Measurements from ENCODE around the gene MORN4.

DNA sequence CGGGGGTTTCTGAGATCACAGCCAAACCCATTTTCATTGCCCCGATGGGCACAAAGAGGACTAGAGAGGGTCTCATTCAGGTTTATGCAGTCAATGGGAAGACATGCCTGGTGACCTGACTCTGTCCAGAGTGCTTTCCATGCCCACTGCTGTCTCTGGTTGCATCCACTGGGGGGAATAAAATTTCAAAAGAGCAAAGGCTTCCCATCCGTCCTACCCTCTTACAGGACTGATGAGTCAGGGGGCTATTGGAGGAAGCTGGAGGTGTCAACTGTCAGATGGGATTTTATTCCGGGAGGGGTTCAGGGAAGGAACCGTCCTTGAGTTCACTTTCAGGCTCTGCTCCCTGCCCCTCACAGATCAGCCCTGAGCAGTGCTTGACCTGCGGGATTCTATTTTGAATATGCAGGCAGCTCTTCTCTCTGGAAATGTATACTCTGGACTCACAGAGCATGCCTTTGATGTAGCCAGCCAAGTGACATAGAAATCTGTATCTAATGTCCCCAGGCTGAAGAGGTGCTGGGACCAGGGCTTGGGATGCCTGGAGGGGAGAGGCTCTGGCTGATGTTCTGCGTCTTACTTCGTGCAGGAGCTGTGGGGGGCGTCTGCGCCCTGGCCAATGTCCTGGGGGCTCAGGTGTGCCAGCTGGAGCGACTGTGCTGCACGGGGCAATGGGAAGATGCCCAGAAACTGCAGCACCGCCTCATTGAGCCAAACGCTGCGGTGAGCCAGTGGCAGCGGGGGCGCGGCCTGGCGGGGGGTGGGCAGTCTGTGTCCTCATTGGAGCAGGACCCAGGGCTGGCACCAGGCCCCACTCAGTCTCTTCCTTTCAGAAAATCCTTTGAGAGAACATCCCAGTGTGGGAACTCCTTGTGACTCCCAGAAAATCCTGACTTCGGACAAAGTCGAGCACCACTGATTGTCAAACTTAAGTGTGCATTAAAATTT is 31.8 kb downstream of the MORN4 start:
- TF ChIP-seq POLR2A (IDR thresholded peaks at IDR 0.05) (no peak), EP300 (IDR thresholded peaks at IDR 0.05) (no peak)
- TF ChIP-seq, protein P1, sequence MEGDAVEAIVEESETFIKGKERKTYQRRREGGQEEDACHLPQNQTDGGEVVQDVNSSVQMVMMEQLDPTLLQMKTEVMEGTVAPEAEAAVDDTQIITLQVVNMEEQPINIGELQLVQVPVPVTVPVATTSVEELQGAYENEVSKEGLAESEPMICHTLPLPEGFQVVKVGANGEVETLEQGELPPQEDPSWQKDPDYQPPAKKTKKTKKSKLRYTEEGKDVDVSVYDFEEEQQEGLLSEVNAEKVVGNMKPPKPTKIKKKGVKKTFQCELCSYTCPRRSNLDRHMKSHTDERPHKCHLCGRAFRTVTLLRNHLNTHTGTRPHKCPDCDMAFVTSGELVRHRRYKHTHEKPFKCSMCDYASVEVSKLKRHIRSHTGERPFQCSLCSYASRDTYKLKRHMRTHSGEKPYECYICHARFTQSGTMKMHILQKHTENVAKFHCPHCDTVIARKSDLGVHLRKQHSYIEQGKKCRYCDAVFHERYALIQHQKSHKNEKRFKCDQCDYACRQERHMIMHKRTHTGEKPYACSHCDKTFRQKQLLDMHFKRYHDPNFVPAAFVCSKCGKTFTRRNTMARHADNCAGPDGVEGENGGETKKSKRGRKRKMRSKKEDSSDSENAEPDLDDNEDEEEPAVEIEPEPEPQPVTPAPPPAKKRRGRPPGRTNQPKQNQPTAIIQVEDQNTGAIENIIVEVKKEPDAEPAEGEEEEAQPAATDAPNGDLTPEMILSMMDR (IDR thresholded peaks at IDR 0.05): no peak

Data from tibial nerve (tissue), 4 donors.